HK-2 (cell line): ENCODE measurements around the gene CDK14.

ENCODE experiments used
- DNase-seq: peaks from one replicate; pipeline ENCODE4 v3.0.0-alpha.2; 2018; ENCODE audit not compliant: unreplicated experiment

Gene CDK14

GRCh38 chr7:90839727-90840291 lies 243.7 kb downstream of the CDK14 start:
- no peak for DNase-seq

- no peak for DNase-seq
These were observed 245.8 kb downstream of the CDK14 start for GRCh38 chr7:90841759-90842429.

DNA sequence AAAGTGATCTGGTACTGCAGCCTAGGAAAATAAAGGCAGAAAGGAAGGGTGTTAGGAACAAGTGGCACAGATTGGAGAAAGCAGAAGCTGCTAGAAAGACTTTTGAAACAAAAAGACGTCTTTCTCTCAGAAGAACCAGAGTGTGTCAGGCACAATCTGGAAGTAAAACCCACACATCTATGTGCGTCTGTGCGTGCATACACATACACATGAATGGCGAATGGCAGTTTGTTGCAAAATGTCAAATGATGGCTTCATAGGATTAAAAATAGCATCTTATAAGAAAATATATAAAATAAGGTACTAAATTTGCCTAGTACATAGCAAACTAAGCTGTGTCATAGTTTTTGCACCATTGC lies 246.3 kb downstream of the CDK14 start:
- no peak for DNase-seq

DNA sequence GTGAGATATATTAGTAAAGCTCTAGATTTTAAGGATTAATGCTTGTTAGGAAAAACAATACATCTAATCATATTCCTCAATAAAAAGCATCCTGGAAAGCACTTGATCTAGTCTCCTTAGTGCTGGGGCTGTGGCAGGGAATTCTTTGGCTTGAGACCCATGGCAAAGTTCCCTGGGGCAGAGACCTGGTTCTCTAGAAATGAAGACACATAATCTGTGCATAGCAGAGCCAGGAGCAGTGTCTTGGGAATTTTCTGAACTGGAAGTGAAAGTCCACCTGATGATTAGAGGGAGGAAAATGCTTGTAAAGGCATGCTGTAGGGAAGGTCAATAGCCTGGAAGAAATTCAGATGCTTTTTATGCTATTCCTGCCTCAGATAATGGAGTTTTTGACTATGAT lies 247.4 kb downstream of the CDK14 start:
- no peak for DNase-seq

GRCh38 chr7:90844421-90844820 lies 248.3 kb downstream of the CDK14 start:
- DNase-seq = no peak

- no peak for DNase-seq
These were observed 250.1 kb downstream of the CDK14 start for GRCh38 chr7:90846192-90846591.

GRCh38 chr7:90850066-90850465 lies 253.9 kb downstream of the CDK14 start:
- no peak for DNase-seq

GRCh38 chr7:90850471-90850870 lies 254.3 kb downstream of the CDK14 start:
- no peak for DNase-seq

GRCh38 chr7:90853205-90853604 lies 257.1 kb downstream of the CDK14 start:
- no peak for DNase-seq

GRCh38 chr7:90856351-90857070 lies 260.4 kb downstream of the CDK14 start:
- DNase-seq = no peak

- DNase-seq = no peak
These were observed 261.5 kb downstream of the CDK14 start for GRCh38 chr7:90857603-90858002.

DNA sequence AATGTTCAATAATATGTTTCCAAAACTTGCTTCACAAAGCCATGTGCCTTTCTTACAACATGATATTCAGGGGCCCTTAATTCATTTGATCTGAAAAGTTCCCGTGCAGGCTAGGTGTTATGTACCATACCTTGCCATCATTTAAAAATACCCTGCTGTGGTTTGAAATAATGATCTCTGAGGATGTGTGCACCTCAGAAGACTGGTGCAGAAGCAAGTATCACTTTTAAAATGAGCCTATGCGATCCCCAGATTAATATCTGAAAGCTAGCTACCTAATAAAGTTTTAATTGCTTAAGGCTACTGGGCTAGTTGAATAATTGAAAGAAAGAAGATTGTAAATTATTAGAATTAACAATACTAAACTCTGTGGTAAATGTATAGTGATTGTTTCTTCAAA lies 262.4 kb downstream of the CDK14 start:
- no peak for DNase-seq

- no peak for DNase-seq
These were observed 263.4 kb downstream of the CDK14 start for GRCh38 chr7:90859521-90859920.

DNA sequence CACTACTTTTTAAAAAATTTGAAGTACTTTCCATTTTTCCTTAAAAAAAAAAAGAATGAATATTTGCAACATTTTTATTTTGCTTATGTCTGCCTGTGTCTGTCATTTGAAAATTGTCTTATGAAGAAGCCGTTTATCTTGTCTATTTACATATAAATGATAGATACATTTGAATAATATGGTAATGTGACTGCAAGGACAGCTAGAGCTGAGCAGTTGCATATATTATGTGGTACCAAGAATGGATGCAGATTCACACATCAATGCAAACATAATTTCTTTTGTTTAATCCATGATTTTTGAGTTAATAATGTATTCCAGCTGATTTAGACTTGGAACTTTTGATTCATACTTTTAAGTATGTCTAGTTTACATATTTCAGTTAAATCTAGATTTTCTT lies 268.0 kb downstream of the CDK14 start:
- no peak for DNase-seq

DNA sequence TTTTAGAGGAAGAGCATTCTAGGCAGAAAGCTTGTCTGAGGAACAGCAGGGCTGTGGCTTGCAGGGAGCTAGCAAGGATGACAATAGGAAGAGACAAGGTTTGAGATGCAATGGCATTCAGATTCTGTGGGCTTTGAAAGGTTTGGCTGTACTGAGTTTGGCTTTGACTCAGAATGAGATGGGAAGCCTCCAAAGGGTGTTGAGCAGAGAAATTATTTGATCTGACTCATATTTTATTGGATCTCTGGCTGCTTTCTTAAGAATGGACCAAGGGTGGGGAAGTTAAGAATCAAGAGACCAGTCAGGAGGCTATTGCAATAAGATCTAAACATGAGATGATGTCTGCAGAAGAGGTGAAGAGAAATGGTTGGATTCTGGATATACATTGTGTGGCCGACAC lies 273.2 kb downstream of the CDK14 start:
- DNase-seq = no peak

GRCh38 chr7:90876701-90877100 lies 280.6 kb downstream of the CDK14 start:
- no peak for DNase-seq

DNA sequence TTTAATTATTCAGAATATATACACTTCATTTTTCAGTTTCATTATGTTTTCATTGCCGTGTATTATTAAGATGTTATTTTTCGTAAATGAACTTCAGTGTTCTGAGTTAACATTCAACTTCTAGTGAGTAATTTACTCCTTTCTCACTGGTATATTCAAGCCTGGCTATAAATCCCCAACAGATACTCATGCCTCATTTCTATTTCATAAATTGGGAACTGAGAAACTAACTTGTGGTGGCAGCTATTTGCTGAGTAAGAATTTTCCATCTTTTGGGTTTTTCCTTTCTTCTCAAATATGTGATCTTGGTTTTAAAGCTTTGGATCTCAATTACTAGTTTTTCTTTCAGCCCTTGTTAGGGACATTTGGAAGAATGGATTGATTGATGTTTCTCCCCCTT lies 281.1 kb downstream of the CDK14 start:
- DNase-seq = no peak

DNA sequence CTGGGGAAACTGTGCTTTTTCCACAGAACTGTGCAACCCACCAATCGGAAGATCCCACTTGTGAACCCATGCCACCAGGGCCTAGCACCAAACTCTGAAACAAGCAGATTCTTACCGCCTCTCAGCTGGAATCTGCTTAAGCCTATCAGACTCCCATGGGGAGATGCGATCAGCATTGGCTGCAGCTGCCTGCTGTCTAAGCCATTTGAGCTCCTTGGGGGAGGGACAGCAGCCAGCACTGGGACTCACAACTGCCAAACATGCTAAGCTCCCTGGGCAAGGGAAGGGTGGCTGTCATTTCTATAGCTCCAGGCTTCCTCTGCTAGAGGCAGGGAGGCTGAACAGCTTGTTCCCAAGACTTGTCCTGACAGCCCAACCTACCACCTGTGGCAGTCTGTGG lies 283.8 kb downstream of the CDK14 start:
- no peak for DNase-seq

GRCh38 chr7:90886416-90886815 lies 290.3 kb downstream of the CDK14 start:
- DNase-seq = no peak

- DNase-seq = no peak
These were observed 293.1 kb downstream of the CDK14 start for GRCh38 chr7:90889210-90889609.

DNA sequence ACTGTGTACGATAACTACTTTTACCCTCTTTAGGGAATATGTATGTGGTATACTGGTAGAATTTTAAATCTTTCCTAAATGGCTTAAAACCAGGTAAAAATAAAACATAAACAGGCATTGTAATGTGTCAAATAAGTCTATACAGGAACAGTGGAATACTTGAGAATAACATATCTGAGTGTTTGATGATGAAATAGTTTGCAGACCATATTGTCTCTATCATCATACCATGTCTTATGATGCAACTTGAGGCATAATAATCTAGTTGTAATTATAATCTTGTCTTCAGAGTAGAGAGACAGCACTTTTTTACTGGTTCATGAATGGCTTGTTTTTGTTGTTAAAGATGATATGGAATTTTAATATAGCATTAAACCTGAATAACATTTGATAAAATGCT lies 293.5 kb downstream of the CDK14 start:
- no peak for DNase-seq

- DNase-seq = no peak
These were observed 295.4 kb downstream of the CDK14 start for GRCh38 chr7:90891529-90891928.

GRCh38 chr7:90892213-90892612 lies 296.1 kb downstream of the CDK14 start:
- no peak for DNase-seq
